ENCODE data around the gene LAD1. TPM values are rescaled to one million over a fixed set of nuclear protein-coding genes. Genes with fewer than 3 reads are reported as not detected.

LAD1 gene
- total and polyA plus RNA-seq, 5 donors: 1.3 to 5.0 (median 2.5) TPM

GRCh38 chr1:201404055-201404454, 4.9 kb upstream of the LAD1 start:
- intact Hi-C loops (cut with DNase I): loop anchor here in 1 of 4 donors (10.0 kb wide), 1 partner anchor 149 kb away; no protein-coding TSS in a partner anchor
- no peaks in the 10 kb centered on the region for H3K27me3 ChIP-seq (ENCODE audit: control insufficient read depth, insufficient read depth)
- H3K4me1 ChIP-seq (ENCODE audit: control insufficient read depth, insufficient read depth, low read length): peaks cover 2% of the 10 kb centered on the region
- WGBS: 56% methylated on average over 7 of the region's 7 CpGs
- H3K9me3 ChIP-seq (ENCODE audit: control insufficient read depth, low read length): no peaks in the 10 kb centered on the region
- H3K27ac ChIP-seq (ENCODE audit: low read length): no peak overlapping the region
- peak in 1 of 3 donors; percentile 12 for DNase-seq
- no peak overlapping the region for H3K4me3 ChIP-seq (ENCODE audit: low read length)
- ATAC-seq: no peak

- H3K4me3 ChIP-seq (ENCODE audit: low read length): no peak overlapping the region
- intact Hi-C loops (cut with DNase I): loop anchor here in 1 of 4 donors (10.0 kb wide), 1 partner anchor 149 kb away; no protein-coding TSS in a partner anchor
- no peak overlapping the region for H3K27ac ChIP-seq (ENCODE audit: low read length)
- H3K4me1 ChIP-seq (ENCODE audit: control insufficient read depth, insufficient read depth, low read length): peaks cover 2% of the 10 kb centered on the region
- WGBS: 53% methylated on average over 1 of the region's 1 CpG
- no peak for DNase-seq
- no peak for ATAC-seq
- H3K27me3 ChIP-seq (ENCODE audit: control insufficient read depth, insufficient read depth): no peaks in the 10 kb centered on the region
- H3K9me3 ChIP-seq (ENCODE audit: control insufficient read depth, low read length): no peaks in the 10 kb centered on the region
Observed at GRCh38 chr1:201403359-201403758, 4.2 kb upstream of the LAD1 start.

GRCh38 chr1:201401700-201402099, 2.6 kb upstream of the LAD1 start:
- Histone ChIP-seq H3K9me3 (ENCODE audit: control insufficient read depth, low read length) (no peaks in the 10 kb centered on the region), H3K27ac (ENCODE audit: low read length) (no peak overlapping the region), H3K4me1 (ENCODE audit: control insufficient read depth, insufficient read depth, low read length) (peaks cover 2% of the 10 kb centered on the region), H3K4me3 (ENCODE audit: low read length) (no peak overlapping the region), H3K27me3 (ENCODE audit: control insufficient read depth, insufficient read depth) (no peaks in the 10 kb centered on the region)
- WGBS: 35% methylated on average over 2 of the region's 2 CpGs
- intact Hi-C loops (cut with DNase I): loop anchor here in 1 of 4 donors (10.0 kb wide), 1 partner anchor 147 kb away; no protein-coding TSS in a partner anchor
- ATAC-seq: no peak
- DNase-seq: no peak

- DNase-seq (no peak), ATAC-seq (no peak)
- WGBS: 55% methylated on average over 2 of the region's 2 CpGs
- intact Hi-C loops (cut with DNase I): loop anchor here in 1 of 4 donors (10.0 kb wide), 1 partner anchor 146 kb away; no protein-coding TSS in a partner anchor
- Histone ChIP-seq H3K27ac (ENCODE audit: low read length) (peak overlapping the region; percentile 9), H3K27me3 (ENCODE audit: control insufficient read depth, insufficient read depth) (no peaks in the 10 kb centered on the region), H3K9me3 (ENCODE audit: control insufficient read depth, low read length) (no peaks in the 10 kb centered on the region), H3K4me3 (ENCODE audit: low read length) (no peak overlapping the region), H3K4me1 (ENCODE audit: control insufficient read depth, insufficient read depth, low read length) (peaks cover 2% of the 10 kb centered on the region)
Observed at GRCh38 chr1:201400852-201401230, 1.7 kb upstream of the LAD1 start.

GRCh38 chr1:201400212-201400851, 1.2 kb upstream of the LAD1 start:
- no peak overlapping the region for H3K4me3 ChIP-seq (ENCODE audit: low read length)
- intact Hi-C loops (cut with DNase I): loop anchor here in 1 of 4 donors (10.0 kb wide), 1 partner anchor 146 kb away; no protein-coding TSS in a partner anchor
- no peak for ATAC-seq
- peak overlapping the region; percentile 9 for H3K27ac ChIP-seq (ENCODE audit: low read length)
- H3K27me3 ChIP-seq (ENCODE audit: control insufficient read depth, insufficient read depth): no peaks in the 10 kb centered on the region
- 86% methylated on average over 11 of the region's 11 CpGs for WGBS
- H3K4me1 ChIP-seq (ENCODE audit: control insufficient read depth, insufficient read depth, low read length): peaks cover 2% of the 10 kb centered on the region
- no peak for DNase-seq
- H3K9me3 ChIP-seq (ENCODE audit: control insufficient read depth, low read length): no peaks in the 10 kb centered on the region

GRCh38 chr1:201399352-201400126, 415 bp upstream of the LAD1 start:
- Histone ChIP-seq H3K4me1 (ENCODE audit: control insufficient read depth, insufficient read depth, low read length) (peaks cover 2% of the 10 kb centered on the region), H3K9me3 (ENCODE audit: control insufficient read depth, low read length) (no peaks in the 10 kb centered on the region), H3K4me3 (ENCODE audit: low read length) (peak overlapping the region; percentile 1), H3K27me3 (ENCODE audit: control insufficient read depth, insufficient read depth) (no peaks in the 10 kb centered on the region), H3K27ac (ENCODE audit: low read length) (no peak overlapping the region)
- ATAC-seq (peak; percentile 17 to 52), DNase-seq (peak in 1 of 3 donors; percentile 68)
- intact Hi-C loops (cut with DNase I): loop anchor here in 1 of 4 donors (10.0 kb wide), 1 partner anchor 145 kb away; no protein-coding TSS in a partner anchor
- WGBS: 10% methylated on average over 62 of the region's 62 CpGs

- intact Hi-C loops (cut with DNase I): no loop called here
- no peak overlapping the region for H3K4me3 ChIP-seq (ENCODE audit: low read length)
- H3K4me1 ChIP-seq (ENCODE audit: control insufficient read depth, insufficient read depth, low read length): peaks cover 2% of the 10 kb centered on the region
- 93% methylated on average over 2 of the region's 2 CpGs for WGBS
- H3K27me3 ChIP-seq (ENCODE audit: control insufficient read depth, insufficient read depth): no peaks in the 10 kb centered on the region
- H3K27ac ChIP-seq (ENCODE audit: low read length): no peak overlapping the region
- ATAC-seq (peak in 1 of 2 donors; percentile 10), DNase-seq (no peak)
- H3K9me3 ChIP-seq (ENCODE audit: control insufficient read depth, low read length): no peaks in the 10 kb centered on the region
Observed at GRCh38 chr1:201397675-201398074, 1.4 kb downstream of the LAD1 start.

GRCh38 chr1:201396861-201397464, 2.2 kb downstream of the LAD1 start:
- Histone ChIP-seq H3K27me3 (ENCODE audit: control insufficient read depth, insufficient read depth) (no peaks in the 10 kb centered on the region), H3K27ac (ENCODE audit: low read length) (no peak overlapping the region), H3K4me1 (ENCODE audit: control insufficient read depth, insufficient read depth, low read length) (peaks cover 2% of the 10 kb centered on the region), H3K9me3 (ENCODE audit: control insufficient read depth, low read length) (no peaks in the 10 kb centered on the region), H3K4me3 (ENCODE audit: low read length) (no peak overlapping the region)
- WGBS: 83% methylated on average over 10 of the region's 10 CpGs
- peak in 1 of 3 donors; percentile 54 for DNase-seq
- ATAC-seq: peak; percentile 10 to 20
- intact Hi-C loops (cut with DNase I): no loop called here

GRCh38 chr1:201395936-201396335, 3.2 kb downstream of the LAD1 start:
- H3K4me3 ChIP-seq (ENCODE audit: low read length): no peak overlapping the region
- H3K9me3 ChIP-seq (ENCODE audit: control insufficient read depth, low read length): no peaks in the 10 kb centered on the region
- intact Hi-C loops (cut with DNase I): no loop called here
- DNase-seq (peak in 1 of 3 donors; percentile 17), ATAC-seq (no peak)
- 93% methylated on average over 4 of the region's 4 CpGs for WGBS
- no peak overlapping the region for H3K27ac ChIP-seq (ENCODE audit: low read length)
- H3K4me1 ChIP-seq (ENCODE audit: control insufficient read depth, insufficient read depth, low read length): peaks cover 2% of the 10 kb centered on the region
- no peaks in the 10 kb centered on the region for H3K27me3 ChIP-seq (ENCODE audit: control insufficient read depth, insufficient read depth)

- DNase-seq: no peak
- H3K27ac ChIP-seq (ENCODE audit: low read length): no peak overlapping the region
- H3K4me3 ChIP-seq (ENCODE audit: low read length): no peak overlapping the region
- no peaks in the 10 kb centered on the region for H3K27me3 ChIP-seq (ENCODE audit: control insufficient read depth, insufficient read depth)
- no peaks in the 10 kb centered on the region for H3K4me1 ChIP-seq (ENCODE audit: control insufficient read depth, insufficient read depth, low read length)
- 70% methylated on average over 3 of the region's 3 CpGs for WGBS
- H3K9me3 ChIP-seq (ENCODE audit: control insufficient read depth, low read length): no peaks in the 10 kb centered on the region
- intact Hi-C loops (cut with DNase I): no loop called here
- no peak for ATAC-seq
Observed at GRCh38 chr1:201394591-201394990, 4.5 kb downstream of the LAD1 start.

GRCh38 chr1:201393076-201393475, 6.0 kb downstream of the LAD1 start:
- ATAC-seq (no peak), DNase-seq (peak in 1 of 3 donors; percentile 4)

More at GRCh38 chr1:201393076-201393475, 6.0 kb downstream of the LAD1 start:
- no peaks in the 10 kb centered on the region for H3K27me3 ChIP-seq (ENCODE audit: control insufficient read depth, insufficient read depth)
- no peak overlapping the region for H3K4me3 ChIP-seq (ENCODE audit: low read length)
- intact Hi-C loops (cut with DNase I): no loop called here
- no peaks in the 10 kb centered on the region for H3K9me3 ChIP-seq (ENCODE audit: control insufficient read depth, low read length)
- no peaks in the 10 kb centered on the region for H3K4me1 ChIP-seq (ENCODE audit: control insufficient read depth, insufficient read depth, low read length)
- WGBS: 60% methylated on average over 3 of the region's 3 CpGs
- no peak overlapping the region for H3K27ac ChIP-seq (ENCODE audit: low read length)

All from right cardiac atrium (tissue), 5 donors.